Measurements from ENCODE around the gene ZNF236. TPM values are rescaled to one million over a fixed set of nuclear protein-coding genes. Genes with fewer than 3 reads are reported as not detected.
A peak's percentile ranks its signal among the peaks of the same experiment; 100 is the strongest.
"Not testable (repeated sequence)": the region's sequence is repeated elsewhere in the genome, so short reads cannot be mapped to it uniquely, and the experiment has no call there.

ZNF236 gene
- total RNA-seq, 1 donor, result 11.6 TPM

GRCh38 chr18:77017355-77017754 lies 195.0 kb downstream of the ZNF236 start:
- no peaks in the 10 kb centered on the region for H3K36me3 ChIP-seq (ENCODE audit: insufficient read depth, low read length)
- TF ChIP-seq, protein P1, sequence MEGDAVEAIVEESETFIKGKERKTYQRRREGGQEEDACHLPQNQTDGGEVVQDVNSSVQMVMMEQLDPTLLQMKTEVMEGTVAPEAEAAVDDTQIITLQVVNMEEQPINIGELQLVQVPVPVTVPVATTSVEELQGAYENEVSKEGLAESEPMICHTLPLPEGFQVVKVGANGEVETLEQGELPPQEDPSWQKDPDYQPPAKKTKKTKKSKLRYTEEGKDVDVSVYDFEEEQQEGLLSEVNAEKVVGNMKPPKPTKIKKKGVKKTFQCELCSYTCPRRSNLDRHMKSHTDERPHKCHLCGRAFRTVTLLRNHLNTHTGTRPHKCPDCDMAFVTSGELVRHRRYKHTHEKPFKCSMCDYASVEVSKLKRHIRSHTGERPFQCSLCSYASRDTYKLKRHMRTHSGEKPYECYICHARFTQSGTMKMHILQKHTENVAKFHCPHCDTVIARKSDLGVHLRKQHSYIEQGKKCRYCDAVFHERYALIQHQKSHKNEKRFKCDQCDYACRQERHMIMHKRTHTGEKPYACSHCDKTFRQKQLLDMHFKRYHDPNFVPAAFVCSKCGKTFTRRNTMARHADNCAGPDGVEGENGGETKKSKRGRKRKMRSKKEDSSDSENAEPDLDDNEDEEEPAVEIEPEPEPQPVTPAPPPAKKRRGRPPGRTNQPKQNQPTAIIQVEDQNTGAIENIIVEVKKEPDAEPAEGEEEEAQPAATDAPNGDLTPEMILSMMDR (IDR thresholded peaks at IDR 0.05; ENCODE audit: extremely low read depth, low read depth, low read length), result no peak
- no peak overlapping the region for H3K27ac ChIP-seq (ENCODE audit: low read depth, low read length)
- no peaks in the 10 kb centered on the region for H3K79me2 ChIP-seq (ENCODE audit: insufficient read depth, low read length)
- H3K9me3 ChIP-seq (ENCODE audit: low read depth, low read length), result no peaks in the 10 kb centered on the region
- H3K4me3 ChIP-seq (ENCODE audit: insufficient read depth, low read length), result no peak overlapping the region
- no peak for DNase-seq (ENCODE audit: insufficient read length, low spot score, missing footprints)
- H2AFZ ChIP-seq (ENCODE audit: low read length), result no peak overlapping the region
- no peaks in the 10 kb centered on the region for H3K4me1 ChIP-seq (ENCODE audit: insufficient read depth, low read length)
- peaks cover 4% of the 10 kb centered on the region for H3K27me3 ChIP-seq (ENCODE audit: insufficient read depth, low read length)
- H3K4me2 ChIP-seq (ENCODE audit: insufficient read depth, low read length), result no peak overlapping the region
- no peaks in the 10 kb centered on the region for H4K20me1 ChIP-seq (ENCODE audit: insufficient read depth, low read length)

GRCh38 chr18:77018650-77019049 lies 196.3 kb downstream of the ZNF236 start:
- not testable (repeated sequence) for H3K27ac ChIP-seq (ENCODE audit: low read depth, low read length); H2AFZ ChIP-seq (ENCODE audit: low read length); H3K4me1 ChIP-seq (ENCODE audit: insufficient read depth, low read length); H3K9me3 ChIP-seq (ENCODE audit: low read depth, low read length); H3K79me2 ChIP-seq (ENCODE audit: insufficient read depth, low read length); DNase-seq (ENCODE audit: insufficient read length, low spot score, missing footprints); H3K4me2 ChIP-seq (ENCODE audit: insufficient read depth, low read length); H3K4me3 ChIP-seq (ENCODE audit: insufficient read depth, low read length); H4K20me1 ChIP-seq (ENCODE audit: insufficient read depth, low read length); H3K27me3 ChIP-seq (ENCODE audit: insufficient read depth, low read length); H3K36me3 ChIP-seq (ENCODE audit: insufficient read depth, low read length)

DNA sequence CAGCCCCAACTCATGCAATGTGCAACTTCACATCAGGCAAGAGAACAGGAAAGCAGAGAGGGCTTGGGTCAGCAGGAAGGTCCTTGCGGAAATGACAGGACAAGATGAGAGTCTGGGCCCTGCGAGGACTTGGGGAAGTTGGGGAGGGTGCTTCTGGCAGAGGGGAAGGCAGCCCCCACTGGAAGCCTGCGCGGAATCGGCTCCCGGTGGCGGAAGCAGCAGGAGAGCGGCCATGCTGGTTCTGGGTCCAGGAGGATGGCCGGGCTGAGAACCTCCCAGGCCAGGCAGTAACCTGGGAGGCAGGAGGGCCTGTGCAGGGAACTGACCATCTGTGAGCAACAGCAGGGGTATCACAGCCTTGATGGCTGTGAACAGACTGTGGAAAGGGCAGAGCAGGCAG lies 197.3 kb downstream of the ZNF236 start:
- no peaks in the 10 kb centered on the region for H4K20me1 ChIP-seq (ENCODE audit: insufficient read depth, low read length)
- H3K4me2 ChIP-seq (ENCODE audit: insufficient read depth, low read length), result no peak overlapping the region
- no peak overlapping the region for H2AFZ ChIP-seq (ENCODE audit: low read length)
- H3K27me3 ChIP-seq (ENCODE audit: insufficient read depth, low read length), result peaks cover 3% of the 10 kb centered on the region
- H3K27ac ChIP-seq (ENCODE audit: low read depth, low read length), result no peak overlapping the region
- no peak overlapping the region for H3K4me3 ChIP-seq (ENCODE audit: insufficient read depth, low read length)
- H3K9me3 ChIP-seq (ENCODE audit: low read depth, low read length), result no peaks in the 10 kb centered on the region
- H3K4me1 ChIP-seq (ENCODE audit: insufficient read depth, low read length), result no peaks in the 10 kb centered on the region
- no peaks in the 10 kb centered on the region for H3K79me2 ChIP-seq (ENCODE audit: insufficient read depth, low read length)
- TF ChIP-seq, protein P1 (IDR thresholded peaks at IDR 0.05; ENCODE audit: extremely low read depth, low read depth, low read length), result no peak
- no peaks in the 10 kb centered on the region for H3K36me3 ChIP-seq (ENCODE audit: insufficient read depth, low read length)
- DNase-seq (ENCODE audit: insufficient read length, low spot score, missing footprints), result peak; percentile 51

Small RNAs within 50 kb of the gene (small RNA-seq; reads per million reads assigned to genes)
- gene RF00017, result not detected
- gene RNU6-346P, result 0.22 reads per million
